NCI-H2029 (cell line): ENCODE measurements around the gene ANXA7.
A peak's percentile ranks its signal among the peaks of the same experiment; 100 is the strongest.

ENCODE experiments used
- DNase-seq: peaks from one replicate; lab custom pipeline; 2025; lab: John Stamatoyannopoulos, UW

ANXA7 gene

GRCh38 chr10:73413528-73414229, at the start of gene ANXA7:
Gene ANXA7 (minus strand): TSS chr10:73414058. CDS start chr10:73400856, 13,202 bp downstream.
- peak; percentile 45 for DNase-seq

GRCh38 chr10:73460897-73461296, 47.0 kb upstream of the ANXA7 start:
- DNase-seq, result no peak

- no peak for DNase-seq
Observed at GRCh38 chr10:73459683-73460314, 45.9 kb upstream of the ANXA7 start.

- no peak for DNase-seq
Observed at GRCh38 chr10:73456187-73456890, 42.5 kb upstream of the ANXA7 start.

- DNase-seq, result no peak
Observed at GRCh38 chr10:73449113-73449512, 35.3 kb upstream of the ANXA7 start.

GRCh38 chr10:73448384-73448783, 34.5 kb upstream of the ANXA7 start:
- no peak for DNase-seq

- no peak for DNase-seq
Observed at GRCh38 chr10:73446926-73447325, 33.1 kb upstream of the ANXA7 start.

GRCh38 chr10:73444457-73444856, 30.6 kb upstream of the ANXA7 start:
- no peak for DNase-seq

GRCh38 chr10:73439605-73440312, 25.9 kb upstream of the ANXA7 start:
- DNase-seq, result no peak

- DNase-seq, result no peak
Observed at GRCh38 chr10:73439055-73439454, 25.2 kb upstream of the ANXA7 start.

GRCh38 chr10:73433538-73433867, 19.6 kb upstream of the ANXA7 start, which contains the start of gene MSS51:
Gene MSS51 (minus strand): TSS chr10:73433561. CDS start chr10:73428284, 5,277 bp downstream.
- no peak for DNase-seq

- DNase-seq, result no peak
Observed at GRCh38 chr10:73432646-73433537, 19.0 kb upstream of the ANXA7 start.

GRCh38 chr10:73426318-73426717, 12.5 kb upstream of the ANXA7 start:
- DNase-seq, result no peak

GRCh38 chr10:73424478-73424877, 10.6 kb upstream of the ANXA7 start:
- no peak for DNase-seq

GRCh38 chr10:73423309-73423708, 9.5 kb upstream of the ANXA7 start:
- no peak for DNase-seq

- no peak for DNase-seq
Observed at GRCh38 chr10:73416571-73416970, 2.7 kb upstream of the ANXA7 start.

- no peak for DNase-seq
Observed at GRCh38 chr10:73414230-73414945, 530 bp upstream of the ANXA7 start.

- DNase-seq, result peak; percentile 63
Observed at GRCh38 chr10:73413108-73413527, 740 bp downstream of the ANXA7 start.

- no peak for DNase-seq
Observed at GRCh38 chr10:73410897-73411296, 3.0 kb downstream of the ANXA7 start.

- DNase-seq, result no peak
Observed at GRCh38 chr10:73408978-73409521, 4.8 kb downstream of the ANXA7 start.
